ENCODE results near the gene KRTAP10-8. TPM values are rescaled to one million over a fixed set of nuclear protein-coding genes. Genes with fewer than 3 reads are reported as not detected.
A peak's percentile ranks its signal among the peaks of the same experiment; 100 is the strongest.

Gene KRTAP10-8
- not detected in 3 replicates for total RNA-seq
- long read RNA-seq = 0 reads

- peak; percentile 69 for DNase-seq (ENCODE audit: low spot score)
- Mint-ChIP-seq H3K27ac (ENCODE audit: unreplicated experiment) (no peak within 1 kb of the TSS), H3K36me3 (ENCODE audit: low read depth) (peaks cover 2% of the 10 kb centered on the region), H3K27me3 (ENCODE audit: low read depth) (peaks cover 35% of the 10 kb centered on the region), H3K4me1 (ENCODE audit: low read depth) (no peaks in the 10 kb centered on the region), H3K9me3 (ENCODE audit: low read depth) (peaks cover 20% of the 10 kb centered on the region), H3K4me3 (ENCODE audit: unreplicated experiment) (no peak within 1 kb of the TSS)
- TF ChIP-seq CTCF (IDR thresholded peaks at IDR 0.05) = no peak
Observed at GRCh38 chr21:44612029-44612486, at the start of gene KRTAP10-8. KRTAP10-8 (plus strand) TSS chr21:44612079; CDS start chr21:44612101, 22 bp downstream.

GRCh38 chr21:44564099-44564498 is 47.8 kb upstream of the KRTAP10-8 start:
- no peak for TF ChIP-seq CTCF (IDR thresholded peaks at IDR 0.05)
- peaks cover 11% of the 10 kb centered on the region for H3K36me3 Mint-ChIP-seq (ENCODE audit: low read depth)
- no peak overlapping the region for H3K4me3 Mint-ChIP-seq (ENCODE audit: unreplicated experiment)
- H3K27me3 Mint-ChIP-seq (ENCODE audit: low read depth) = peaks cover 43% of the 10 kb centered on the region
- no peaks in the 10 kb centered on the region for H3K4me1 Mint-ChIP-seq (ENCODE audit: low read depth)
- H3K27ac Mint-ChIP-seq (ENCODE audit: unreplicated experiment) = no peak overlapping the region
- no peak for DNase-seq (ENCODE audit: low spot score)
- H3K9me3 Mint-ChIP-seq (ENCODE audit: low read depth) = peaks cover 30% of the 10 kb centered on the region

- peaks cover 10% of the 10 kb centered on the region for H3K36me3 Mint-ChIP-seq (ENCODE audit: low read depth)
- no peak overlapping the region for H3K27ac Mint-ChIP-seq (ENCODE audit: unreplicated experiment)
- TF ChIP-seq CTCF (IDR thresholded peaks at IDR 0.05) = no peak
- DNase-seq (ENCODE audit: low spot score) = no peak
- peaks cover 39% of the 10 kb centered on the region for H3K27me3 Mint-ChIP-seq (ENCODE audit: low read depth)
- H3K4me3 Mint-ChIP-seq (ENCODE audit: unreplicated experiment) = no peak overlapping the region
- H3K9me3 Mint-ChIP-seq (ENCODE audit: low read depth) = peaks cover 27% of the 10 kb centered on the region
- H3K4me1 Mint-ChIP-seq (ENCODE audit: low read depth) = no peaks in the 10 kb centered on the region
Observed at GRCh38 chr21:44564886-44565598, 46.8 kb upstream of the KRTAP10-8 start.

- Mint-ChIP-seq H3K27ac (ENCODE audit: unreplicated experiment) (no peak overlapping the region), H3K4me1 (ENCODE audit: low read depth) (no peaks in the 10 kb centered on the region), H3K4me3 (ENCODE audit: unreplicated experiment) (no peak overlapping the region), H3K36me3 (ENCODE audit: low read depth) (peaks cover 5% of the 10 kb centered on the region), H3K9me3 (ENCODE audit: low read depth) (peaks cover 30% of the 10 kb centered on the region), H3K27me3 (ENCODE audit: low read depth) (peaks cover 33% of the 10 kb centered on the region)
- no peak for TF ChIP-seq CTCF (IDR thresholded peaks at IDR 0.05)
- DNase-seq (ENCODE audit: low spot score) = no peak
Observed at GRCh38 chr21:44566403-44566802, 45.5 kb upstream of the KRTAP10-8 start.

- TF ChIP-seq CTCF (IDR thresholded peaks at IDR 0.05) = no peak
- DNase-seq (ENCODE audit: low spot score) = no peak
- Mint-ChIP-seq H3K36me3 (ENCODE audit: low read depth) (peaks cover 2% of the 10 kb centered on the region), H3K27me3 (ENCODE audit: low read depth) (peaks cover 23% of the 10 kb centered on the region), H3K27ac (ENCODE audit: unreplicated experiment) (no peak overlapping the region), H3K9me3 (ENCODE audit: low read depth) (peaks cover 27% of the 10 kb centered on the region), H3K4me3 (ENCODE audit: unreplicated experiment) (no peak overlapping the region), H3K4me1 (ENCODE audit: low read depth) (no peaks in the 10 kb centered on the region)
Observed at GRCh38 chr21:44567481-44568171, 44.3 kb upstream of the KRTAP10-8 start.
